Measurements from ENCODE around the gene DARS1.

The DARS1 gene

DNA sequence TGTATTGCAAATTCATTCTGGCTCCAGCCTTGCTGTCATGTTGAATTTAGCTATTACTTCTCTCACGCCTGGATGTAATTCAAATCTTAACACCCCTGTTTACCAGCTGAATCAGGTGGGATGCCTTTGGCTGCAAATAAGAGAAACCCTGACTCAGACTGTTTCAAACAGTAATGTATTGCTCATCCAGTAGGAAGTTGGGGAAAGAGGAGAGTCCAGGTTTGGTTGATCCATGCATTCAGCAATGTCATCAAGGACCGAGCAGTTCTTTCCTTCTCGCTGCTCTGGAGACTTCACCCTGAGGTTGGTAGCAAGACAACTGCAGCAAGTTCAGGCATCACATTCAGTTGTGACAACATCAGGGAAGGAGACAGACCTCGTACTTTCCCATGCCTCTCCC, 6.4 kb upstream of the DARS1 start:
- TF ChIP-seq, protein P1, sequence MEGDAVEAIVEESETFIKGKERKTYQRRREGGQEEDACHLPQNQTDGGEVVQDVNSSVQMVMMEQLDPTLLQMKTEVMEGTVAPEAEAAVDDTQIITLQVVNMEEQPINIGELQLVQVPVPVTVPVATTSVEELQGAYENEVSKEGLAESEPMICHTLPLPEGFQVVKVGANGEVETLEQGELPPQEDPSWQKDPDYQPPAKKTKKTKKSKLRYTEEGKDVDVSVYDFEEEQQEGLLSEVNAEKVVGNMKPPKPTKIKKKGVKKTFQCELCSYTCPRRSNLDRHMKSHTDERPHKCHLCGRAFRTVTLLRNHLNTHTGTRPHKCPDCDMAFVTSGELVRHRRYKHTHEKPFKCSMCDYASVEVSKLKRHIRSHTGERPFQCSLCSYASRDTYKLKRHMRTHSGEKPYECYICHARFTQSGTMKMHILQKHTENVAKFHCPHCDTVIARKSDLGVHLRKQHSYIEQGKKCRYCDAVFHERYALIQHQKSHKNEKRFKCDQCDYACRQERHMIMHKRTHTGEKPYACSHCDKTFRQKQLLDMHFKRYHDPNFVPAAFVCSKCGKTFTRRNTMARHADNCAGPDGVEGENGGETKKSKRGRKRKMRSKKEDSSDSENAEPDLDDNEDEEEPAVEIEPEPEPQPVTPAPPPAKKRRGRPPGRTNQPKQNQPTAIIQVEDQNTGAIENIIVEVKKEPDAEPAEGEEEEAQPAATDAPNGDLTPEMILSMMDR (IDR thresholded peaks at IDR 0.05; ENCODE audit: control insufficient read depth, extremely low read depth, insufficient read depth), result no peak
- H3K4me3 ChIP-seq (ENCODE audit: low read depth, low read length), result no peak overlapping the region
- no peak for DNase-seq (ENCODE audit: low read depth)

DNA sequence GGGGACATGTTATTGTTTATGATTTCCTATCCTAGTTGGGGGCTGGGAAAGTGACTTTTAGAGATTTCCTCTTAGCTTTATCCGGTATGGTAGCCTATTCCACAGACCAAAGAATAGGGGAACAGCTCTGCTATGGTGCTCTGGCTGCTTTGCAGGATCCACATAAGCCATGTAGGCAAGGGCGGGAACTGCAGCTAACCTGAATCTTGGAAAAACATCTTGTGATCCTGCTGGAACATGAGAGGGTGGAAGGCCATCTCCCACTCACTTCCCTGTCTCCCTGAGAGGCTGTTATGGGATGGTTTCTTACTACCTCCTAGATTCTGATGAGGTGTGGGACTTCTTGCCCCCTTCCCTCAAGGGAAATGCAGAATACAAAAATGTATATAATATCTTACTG, 2.0 kb upstream of the DARS1 start:
- DNase-seq (ENCODE audit: low read depth), result no peak
- H3K4me3 ChIP-seq (ENCODE audit: low read depth, low read length), result no peak overlapping the region
- TF ChIP-seq, protein P1 (IDR thresholded peaks at IDR 0.05; ENCODE audit: control insufficient read depth, extremely low read depth, insufficient read depth), result no peak

DNA sequence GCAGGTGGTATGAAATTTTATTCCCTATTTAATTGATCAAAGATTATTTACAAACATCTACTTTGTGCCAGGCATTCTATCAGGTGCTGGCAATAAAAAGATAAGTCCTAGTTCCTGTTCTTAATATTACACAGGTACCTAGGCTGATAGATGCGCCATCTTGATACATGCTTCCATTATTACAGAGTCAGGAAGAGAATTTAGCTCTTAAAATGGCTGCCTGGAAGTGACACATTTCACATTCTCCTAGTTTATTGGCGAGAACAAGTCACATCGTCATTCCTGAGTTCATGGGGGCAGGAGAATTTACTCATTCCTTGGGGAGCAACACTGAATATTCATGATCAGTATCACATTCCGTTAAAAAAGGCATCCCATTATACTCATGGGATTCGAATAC, 1.1 kb upstream of the DARS1 start:
- no peak for DNase-seq (ENCODE audit: low read depth)
- TF ChIP-seq, protein P1 (IDR thresholded peaks at IDR 0.05; ENCODE audit: control insufficient read depth, extremely low read depth, insufficient read depth), result no peak
- H3K4me3 ChIP-seq (ENCODE audit: low read depth, low read length), result no peak overlapping the region

DNA sequence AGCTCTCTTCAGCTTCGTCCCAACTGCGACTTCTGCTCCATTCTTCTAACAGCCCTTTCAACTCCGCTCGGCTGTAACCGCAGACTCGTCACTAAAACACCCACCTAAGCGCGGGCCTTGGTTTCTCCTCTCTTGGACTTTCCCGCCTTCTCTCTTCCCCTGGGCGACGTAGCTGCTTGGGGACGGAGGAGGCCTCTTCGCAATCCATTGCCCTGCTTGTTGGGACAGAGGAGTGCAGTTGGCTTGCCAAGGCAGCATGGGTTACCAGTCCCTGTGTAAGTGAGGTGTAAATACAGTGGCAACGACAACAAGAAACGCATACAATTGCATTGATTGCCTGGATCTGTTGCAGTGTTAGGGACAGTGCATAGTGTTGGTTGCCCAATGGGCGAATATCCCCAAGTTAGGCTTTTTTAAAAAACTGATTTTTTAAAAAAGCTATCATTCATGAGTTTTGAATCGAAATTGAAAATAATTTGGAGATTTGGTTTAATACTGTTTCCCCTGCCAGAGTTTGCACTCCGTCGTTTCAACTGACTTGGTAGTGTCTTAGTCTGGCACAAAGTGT, 484 bp upstream of the DARS1 start:
- peak overlapping the region; percentile 73 for H3K4me3 ChIP-seq (ENCODE audit: low read depth, low read length)
- DNase-seq (ENCODE audit: low read depth), result peak; percentile 14
- TF ChIP-seq, protein P1 (IDR thresholded peaks at IDR 0.05; ENCODE audit: control insufficient read depth, extremely low read depth, insufficient read depth), result no peak

DNA sequence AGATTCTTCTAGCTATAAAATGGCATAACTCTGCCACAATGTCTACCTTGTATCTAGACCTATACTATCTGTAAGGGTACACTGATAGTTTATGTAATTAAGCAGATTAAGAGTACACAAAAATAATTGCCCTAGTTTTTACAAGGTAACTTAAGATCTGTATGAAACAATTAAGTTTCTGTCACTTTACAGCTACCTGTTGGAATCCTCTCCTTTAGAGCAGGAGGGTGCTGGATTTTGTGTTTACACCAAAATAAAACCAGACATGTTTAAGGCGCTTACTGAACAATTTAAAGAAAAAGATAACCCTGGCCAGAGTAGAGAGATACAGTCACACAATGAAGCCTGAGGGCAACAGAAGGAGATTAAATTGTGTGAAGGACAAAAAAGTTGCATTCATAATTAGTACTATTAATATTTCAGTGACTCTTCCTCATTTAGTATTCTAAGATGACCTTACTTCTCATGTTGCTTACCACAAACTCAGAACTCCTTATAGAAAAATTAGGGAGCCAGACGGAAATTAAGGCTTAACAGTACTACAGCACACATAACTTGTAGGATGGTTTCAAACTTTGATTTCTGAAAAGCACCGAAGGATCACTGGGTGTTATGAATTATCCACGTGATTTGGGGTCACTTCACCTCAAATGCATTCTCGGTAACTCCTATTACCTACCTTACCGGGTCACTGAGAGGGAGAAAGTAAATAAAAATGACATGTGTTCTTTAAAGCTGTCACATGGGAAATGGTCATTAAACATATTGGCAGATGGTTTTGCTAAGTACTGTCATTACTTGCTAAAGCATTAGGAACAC, 1.0 kb downstream of the DARS1 start:
- H3K4me3 ChIP-seq (ENCODE audit: low read depth, low read length), result peak overlapping the region; percentile 73
- TF ChIP-seq, protein P1 (IDR thresholded peaks at IDR 0.05; ENCODE audit: control insufficient read depth, extremely low read depth, insufficient read depth), result no peak
- DNase-seq (ENCODE audit: low read depth), result no peak

DNA sequence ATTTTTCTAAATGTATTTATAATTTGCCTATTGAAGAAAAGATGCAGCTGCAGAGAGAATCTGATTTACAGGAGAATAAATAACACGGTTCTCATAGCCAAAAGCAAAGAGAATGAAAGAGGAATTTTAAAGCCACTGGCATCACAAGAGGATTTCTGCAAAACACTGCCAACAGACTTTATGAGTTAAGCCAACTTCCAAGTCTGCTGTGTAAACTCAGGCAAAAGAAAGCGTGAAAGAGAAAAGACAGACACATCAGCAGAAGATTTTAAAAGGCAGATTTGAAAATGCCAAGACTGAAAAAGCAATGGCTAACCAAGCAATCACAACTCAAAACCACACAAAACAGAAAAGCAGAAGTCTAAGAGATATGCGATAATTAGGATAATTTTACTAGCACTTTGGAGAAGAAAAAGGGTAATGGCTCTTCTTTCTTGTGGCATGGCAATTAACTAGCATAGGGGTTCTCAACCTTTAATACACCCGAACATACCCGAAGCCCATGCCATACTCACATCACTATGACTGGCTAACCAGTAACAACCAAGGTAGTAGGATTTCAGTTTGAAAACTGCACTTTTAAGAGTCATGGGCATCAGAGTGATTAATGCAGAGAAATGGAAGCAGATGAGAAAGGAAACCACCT, 4.9 kb downstream of the DARS1 start:
- no peak for DNase-seq (ENCODE audit: low read depth)
- H3K4me3 ChIP-seq (ENCODE audit: low read depth, low read length), result no peak overlapping the region
- TF ChIP-seq, protein P1 (IDR thresholded peaks at IDR 0.05; ENCODE audit: control insufficient read depth, extremely low read depth, insufficient read depth), result no peak
